ENCODE results near the gene RABGAP1L. TPM values are rescaled to one million over a fixed set of nuclear protein-coding genes. Genes with fewer than 3 reads are reported as not detected.

RABGAP1L gene
- total RNA-seq, 2 donors from 2014 or later = 51.4 to 124 TPM

DNA sequence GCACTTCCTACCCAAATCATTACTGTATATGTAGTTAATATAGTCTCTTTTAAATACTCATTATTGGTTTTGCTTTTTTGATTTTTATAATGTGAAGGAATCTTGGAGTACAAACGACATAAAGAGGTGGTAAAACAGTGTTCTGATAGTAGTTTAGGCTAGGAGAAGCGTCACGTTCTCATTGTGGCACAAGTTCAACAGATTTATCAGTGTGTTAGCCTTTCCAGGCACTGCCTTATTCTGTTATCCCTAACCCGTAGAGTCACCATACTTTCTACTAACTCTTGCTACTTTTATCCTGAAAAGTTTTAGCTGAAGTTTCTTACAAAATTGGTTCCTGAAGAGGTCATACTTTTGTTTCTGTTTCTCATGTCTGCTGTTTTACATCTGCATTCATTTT is 665.8 kb downstream of the RABGAP1L start:
- DNase-seq = no peak
- WGBS, 2 donors = 63 to 64% methylated on average over 4 of the region's 4 CpGs
- H3K4me1 ChIP-seq = no peaks in the 10 kb centered on the region
- no peaks in the 10 kb centered on the region for H3K27me3 ChIP-seq
- no peak overlapping the region for H3K4me3 ChIP-seq
- intact Hi-C loops (cut with DNase I) = no loop called here
- H3K36me3 ChIP-seq (replicated peaks in 1 of 2; ENCODE audit: insufficient read depth in 1 of 2, low read depth in 2 of 2) = no peaks in the 10 kb centered on the region
- ATAC-seq = no peak
- TF ChIP-seq, protein P1, sequence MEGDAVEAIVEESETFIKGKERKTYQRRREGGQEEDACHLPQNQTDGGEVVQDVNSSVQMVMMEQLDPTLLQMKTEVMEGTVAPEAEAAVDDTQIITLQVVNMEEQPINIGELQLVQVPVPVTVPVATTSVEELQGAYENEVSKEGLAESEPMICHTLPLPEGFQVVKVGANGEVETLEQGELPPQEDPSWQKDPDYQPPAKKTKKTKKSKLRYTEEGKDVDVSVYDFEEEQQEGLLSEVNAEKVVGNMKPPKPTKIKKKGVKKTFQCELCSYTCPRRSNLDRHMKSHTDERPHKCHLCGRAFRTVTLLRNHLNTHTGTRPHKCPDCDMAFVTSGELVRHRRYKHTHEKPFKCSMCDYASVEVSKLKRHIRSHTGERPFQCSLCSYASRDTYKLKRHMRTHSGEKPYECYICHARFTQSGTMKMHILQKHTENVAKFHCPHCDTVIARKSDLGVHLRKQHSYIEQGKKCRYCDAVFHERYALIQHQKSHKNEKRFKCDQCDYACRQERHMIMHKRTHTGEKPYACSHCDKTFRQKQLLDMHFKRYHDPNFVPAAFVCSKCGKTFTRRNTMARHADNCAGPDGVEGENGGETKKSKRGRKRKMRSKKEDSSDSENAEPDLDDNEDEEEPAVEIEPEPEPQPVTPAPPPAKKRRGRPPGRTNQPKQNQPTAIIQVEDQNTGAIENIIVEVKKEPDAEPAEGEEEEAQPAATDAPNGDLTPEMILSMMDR (IDR thresholded peaks at IDR 0.05) = no peak
- TF ChIP-seq POLR2A (IDR thresholded peaks at IDR 0.05) = no peak
- no peaks in the 10 kb centered on the region for H3K9me3 ChIP-seq
- no peak overlapping the region for H3K27ac ChIP-seq

DNA sequence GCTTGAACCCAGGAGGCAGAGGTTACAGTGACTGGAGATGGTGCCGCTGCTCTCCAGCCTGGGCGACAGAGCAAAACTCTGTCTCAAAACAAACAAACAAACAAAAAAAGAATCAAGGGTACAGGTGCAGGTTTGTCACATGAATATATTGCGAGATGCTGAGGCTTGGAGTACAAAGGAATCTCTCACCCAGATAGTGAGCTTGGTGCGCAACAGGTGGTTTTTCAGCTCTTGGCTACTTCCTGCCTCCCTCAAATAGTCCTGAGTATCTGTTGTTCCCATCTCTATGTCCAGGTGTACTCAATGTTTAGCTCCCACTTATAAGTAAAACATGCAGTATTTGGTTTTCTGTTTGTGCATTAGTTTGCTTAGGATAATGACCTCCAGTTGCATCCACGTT is 666.5 kb downstream of the RABGAP1L start:
- Histone ChIP-seq H3K4me3 (no peak overlapping the region), H3K4me1 (no peaks in the 10 kb centered on the region), H3K9me3 (no peaks in the 10 kb centered on the region), H3K27me3 (no peaks in the 10 kb centered on the region), H3K36me3 (replicated peaks in 1 of 2; ENCODE audit: insufficient read depth in 1 of 2, low read depth in 2 of 2) (no peaks in the 10 kb centered on the region), H3K27ac (no peak overlapping the region)
- WGBS, 2 donors = 94 to 95% methylated on average over 5 of the region's 5 CpGs
- TF ChIP-seq, protein P1 (IDR thresholded peaks at IDR 0.05) = no peak
- no peak for TF ChIP-seq POLR2A (IDR thresholded peaks at IDR 0.05)
- DNase-seq = no peak
- no peak for ATAC-seq
- intact Hi-C loops (cut with DNase I) = no loop called here

DNA sequence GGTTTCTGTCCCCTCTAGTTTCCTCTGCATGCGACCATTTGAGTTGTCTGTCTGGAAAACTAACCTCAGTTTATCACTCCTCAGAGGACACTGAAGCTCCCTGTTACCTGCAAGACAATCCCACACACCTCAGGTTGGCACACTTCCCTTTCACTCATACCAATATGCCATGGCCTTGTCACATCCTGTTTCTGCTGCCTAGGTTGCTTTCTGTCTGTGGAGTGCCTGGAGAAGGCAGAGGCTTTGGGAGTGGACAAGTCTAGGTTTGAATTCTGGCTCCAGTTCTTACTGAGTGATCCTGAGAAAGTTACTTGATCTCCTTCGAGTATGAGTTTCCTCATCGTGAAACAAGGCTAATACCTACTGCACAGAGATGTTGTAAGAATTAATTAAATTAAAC is 668.9 kb downstream of the RABGAP1L start:
- WGBS, 2 donors = 89 to 97% methylated on average over 3 of the region's 3 CpGs
- no peaks in the 10 kb centered on the region for H3K4me1 ChIP-seq

DNA sequence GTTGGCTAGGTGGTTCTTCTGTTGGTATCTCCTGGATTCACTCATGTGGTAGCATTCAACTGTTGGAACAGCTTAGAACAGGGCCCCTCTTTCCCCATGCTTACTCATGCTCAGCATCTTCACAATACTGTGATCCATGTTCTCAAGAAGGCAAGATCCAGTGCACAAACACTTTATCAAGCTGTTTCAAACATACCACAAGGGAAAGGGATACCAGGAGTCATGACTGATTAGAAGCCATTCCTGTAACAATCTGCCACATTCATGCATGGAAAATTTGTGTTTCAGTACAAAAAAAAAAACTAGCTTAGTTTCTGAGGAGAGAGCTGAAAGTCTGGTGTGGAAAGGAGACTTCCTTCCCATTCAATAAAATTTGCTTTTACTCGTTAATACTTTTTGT is 670.7 kb downstream of the RABGAP1L start:
- Histone ChIP-seq H3K36me3 (replicated peaks in 1 of 2; ENCODE audit: insufficient read depth in 1 of 2, low read depth in 2 of 2) (no peaks in the 10 kb centered on the region), H3K4me3 (no peak overlapping the region), H3K27ac (no peak overlapping the region), H3K4me1 (no peaks in the 10 kb centered on the region), H3K27me3 (no peaks in the 10 kb centered on the region), H3K9me3 (no peaks in the 10 kb centered on the region)
- ATAC-seq (no peak), DNase-seq (no peak)
- no peak for TF ChIP-seq POLR2A (IDR thresholded peaks at IDR 0.05)
- TF ChIP-seq, protein P1 (IDR thresholded peaks at IDR 0.05) = no peak
- intact Hi-C loops (cut with DNase I) = no loop called here
- WGBS, 2 donors = 90 to 96% methylated on average over 1 of the region's 1 CpG

More for the DNA sequence above, 668.9 kb downstream of the RABGAP1L start:
- Histone ChIP-seq H3K27me3 (no peaks in the 10 kb centered on the region), H3K4me3 (no peak overlapping the region), H3K9me3 (no peaks in the 10 kb centered on the region), H3K36me3 (replicated peaks in 1 of 2; ENCODE audit: insufficient read depth in 1 of 2, low read depth in 2 of 2) (no peaks in the 10 kb centered on the region), H3K27ac (no peak overlapping the region)
- ATAC-seq = no peak
- intact Hi-C loops (cut with DNase I) = no loop called here
- no peak for TF ChIP-seq POLR2A (IDR thresholded peaks at IDR 0.05)
- DNase-seq = no peak

DNA sequence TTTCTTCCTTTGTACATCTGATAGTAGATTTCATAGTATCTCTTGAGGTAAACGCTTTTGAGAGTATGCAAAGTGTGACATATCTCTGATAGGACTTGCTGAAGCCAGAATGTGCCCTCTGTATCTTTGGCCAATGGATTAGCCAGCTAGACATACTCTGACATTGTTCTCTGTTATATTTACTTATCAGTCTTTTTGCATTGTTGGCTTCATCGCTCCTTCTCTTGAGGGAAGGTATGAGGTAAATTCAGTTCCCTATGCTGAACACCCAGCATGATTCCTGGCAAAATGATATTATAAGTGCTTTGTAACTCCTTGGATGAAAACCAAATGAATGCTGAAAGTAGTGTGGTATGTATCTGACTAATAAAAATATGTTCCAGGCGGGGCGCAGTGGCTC is 677.2 kb downstream of the RABGAP1L start:
- 86 to 95% methylated on average over 4 of the region's 4 CpGs for WGBS, 2 donors
- DNase-seq (no peak), ATAC-seq (no peak)

More for the DNA sequence above, 677.2 kb downstream of the RABGAP1L start:
- no peaks in the 10 kb centered on the region for H3K4me1 ChIP-seq
- no peak overlapping the region for H3K4me3 ChIP-seq
- H3K9me3 ChIP-seq = no peaks in the 10 kb centered on the region
- H3K27me3 ChIP-seq = no peaks in the 10 kb centered on the region
- intact Hi-C loops (cut with DNase I) = no loop called here
- H3K27ac ChIP-seq = no peak overlapping the region
- TF ChIP-seq, protein P1 (IDR thresholded peaks at IDR 0.05) = no peak
- TF ChIP-seq POLR2A (IDR thresholded peaks at IDR 0.05) = no peak
- no peaks in the 10 kb centered on the region for H3K36me3 ChIP-seq (replicated peaks in 1 of 2; ENCODE audit: insufficient read depth in 1 of 2, low read depth in 2 of 2)

Data from body of pancreas (tissue), 4 donors.